Measurements from ENCODE around the gene CDH22.
A peak's percentile ranks its signal among the peaks of the same experiment; 100 is the strongest.

CDH22 gene

DNA sequence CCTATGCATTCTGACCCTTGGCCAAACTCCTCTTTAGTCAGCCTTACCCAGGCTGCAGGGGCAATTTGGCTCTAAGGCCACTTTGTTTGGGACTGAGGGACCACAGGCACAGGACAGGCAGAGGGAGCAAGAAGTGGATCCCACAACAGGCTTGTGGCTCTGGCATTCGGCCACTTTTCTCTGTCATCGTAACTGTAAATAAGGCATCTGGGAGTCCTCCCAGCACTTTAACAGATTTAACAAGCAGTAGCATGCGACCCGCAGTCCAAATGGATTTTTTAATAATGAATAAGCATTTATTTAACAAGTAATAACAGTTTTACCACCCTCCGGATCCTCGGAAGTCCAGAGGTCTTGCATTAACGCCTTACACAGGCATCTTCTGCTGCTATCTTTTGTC lies 16.1 kb upstream of the CDH22 start:
- no peak for DNase-seq (ENCODE audit: low spot score)

DNA sequence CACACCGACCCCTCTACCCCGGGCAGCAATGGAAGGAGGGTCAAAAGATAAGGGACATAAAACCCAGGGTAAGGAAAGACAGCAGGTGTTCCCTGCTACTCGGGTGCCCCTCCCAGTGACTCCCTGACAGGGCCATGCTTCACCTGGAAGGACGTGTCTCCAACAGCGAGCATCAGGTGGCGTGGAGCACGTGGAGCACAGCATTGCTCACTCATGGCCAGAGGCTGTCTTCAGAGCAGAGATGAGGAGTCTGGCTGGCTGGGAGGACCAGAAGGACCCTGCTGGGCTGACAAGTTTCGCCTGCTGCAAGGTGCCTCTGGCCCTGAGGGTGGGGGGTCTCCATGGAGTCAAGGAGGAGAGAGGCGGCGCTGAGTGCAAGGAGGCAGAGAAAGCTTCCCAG lies 15.3 kb upstream of the CDH22 start:
- no peak for DNase-seq (ENCODE audit: low spot score)

DNA sequence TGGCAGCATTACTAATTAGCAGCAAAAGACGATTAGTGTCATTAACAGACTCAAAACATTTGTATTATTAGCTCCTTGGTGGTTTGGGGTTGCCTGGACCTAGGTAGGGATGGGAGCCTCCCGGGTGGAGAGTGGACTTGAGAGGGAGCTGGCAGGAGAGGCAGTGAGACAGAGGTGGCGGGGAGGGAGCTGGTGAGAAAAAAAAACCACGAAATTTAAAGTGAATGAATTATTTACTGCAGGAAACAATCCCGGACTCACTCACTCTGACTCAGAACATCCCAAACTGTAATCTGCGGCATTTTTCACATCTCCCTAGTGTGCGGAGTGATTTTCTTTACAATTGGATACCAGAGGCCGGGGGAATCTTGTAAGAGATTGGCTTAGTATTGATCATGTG lies 14.3 kb upstream of the CDH22 start:
- DNase-seq (ENCODE audit: low spot score) = no peak

DNA sequence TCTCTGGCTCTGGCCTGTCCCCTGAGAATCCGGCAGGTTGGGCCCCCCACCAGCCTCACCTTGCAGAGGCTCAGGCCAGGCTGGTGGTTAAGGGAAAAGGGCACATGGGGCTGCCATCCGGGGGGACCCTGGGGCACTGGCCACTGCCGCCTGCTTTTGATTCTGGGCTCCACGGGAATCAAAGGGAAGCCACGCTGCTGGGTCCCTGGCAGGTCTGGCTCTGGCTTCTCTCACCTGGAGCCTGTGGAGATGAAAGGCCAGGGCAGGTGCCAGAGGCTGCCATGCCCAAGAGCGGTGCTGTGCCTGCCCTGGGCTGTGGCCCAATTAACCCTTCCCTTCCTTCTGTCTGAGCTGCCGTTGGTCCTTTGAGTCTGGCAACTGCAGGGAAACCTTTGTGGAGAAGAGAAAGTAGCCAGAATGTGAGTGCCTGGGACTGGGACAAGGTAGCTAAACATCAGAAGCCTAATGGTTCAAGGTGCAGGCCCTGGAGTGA lies 9.4 kb upstream of the CDH22 start:
- DNase-seq (ENCODE audit: low spot score) = no peak

DNA sequence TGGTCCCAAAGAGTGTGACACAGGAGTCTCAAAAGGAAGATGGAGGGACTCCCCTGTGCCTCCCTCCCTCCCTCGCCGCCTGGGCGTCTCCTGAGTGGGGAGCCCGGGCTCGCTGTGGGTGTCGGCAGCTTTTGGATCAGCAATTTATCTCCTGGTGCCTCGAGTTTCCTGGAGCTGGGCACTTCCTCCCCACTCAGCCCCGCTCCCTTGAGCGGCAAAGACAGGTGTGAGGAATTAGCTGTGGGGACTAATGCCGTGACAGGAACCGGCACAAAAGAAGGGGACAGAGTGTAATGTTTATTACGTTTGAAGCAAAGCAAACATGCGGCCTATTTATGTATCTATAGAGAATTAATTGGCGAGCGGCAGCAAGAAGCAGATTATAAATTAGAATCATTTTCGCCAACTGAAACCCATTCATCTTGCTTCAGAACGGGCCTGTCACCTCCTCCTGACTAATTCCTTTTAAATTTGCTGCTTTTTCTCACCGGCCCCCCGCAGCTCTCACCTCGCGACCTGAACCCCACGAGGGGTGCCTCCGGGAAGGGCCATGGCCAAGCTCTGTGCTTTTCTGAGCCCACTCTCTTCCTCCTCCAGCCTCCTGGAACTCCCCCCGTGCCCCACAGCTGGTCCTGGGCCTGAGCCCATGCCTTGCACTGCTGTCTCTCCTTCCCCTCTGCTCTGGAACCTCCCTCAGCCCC lies 8.8 kb upstream of the CDH22 start:
- DNase-seq (ENCODE audit: low spot score) = no peak

DNA sequence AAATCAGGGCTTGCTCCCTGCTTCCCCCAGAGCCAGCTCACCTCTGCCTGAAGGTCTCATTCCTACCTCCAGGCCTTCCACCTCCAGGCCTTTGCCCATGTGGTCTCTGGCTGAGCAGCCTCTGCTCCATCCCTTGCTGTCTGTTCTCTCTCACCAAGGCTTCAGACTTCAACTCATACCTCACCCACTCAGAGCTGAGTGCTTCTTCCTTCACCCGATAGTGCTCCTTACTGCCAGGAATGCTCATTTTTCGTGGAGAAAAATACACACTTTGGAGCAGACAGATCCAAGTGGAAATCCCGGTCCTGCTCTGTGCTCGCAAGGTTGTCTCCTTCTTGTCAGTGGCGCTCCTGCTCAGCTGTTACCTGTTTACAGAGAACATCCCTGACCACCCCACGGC lies 7.0 kb upstream of the CDH22 start:
- no peak for DNase-seq (ENCODE audit: low spot score)

DNA sequence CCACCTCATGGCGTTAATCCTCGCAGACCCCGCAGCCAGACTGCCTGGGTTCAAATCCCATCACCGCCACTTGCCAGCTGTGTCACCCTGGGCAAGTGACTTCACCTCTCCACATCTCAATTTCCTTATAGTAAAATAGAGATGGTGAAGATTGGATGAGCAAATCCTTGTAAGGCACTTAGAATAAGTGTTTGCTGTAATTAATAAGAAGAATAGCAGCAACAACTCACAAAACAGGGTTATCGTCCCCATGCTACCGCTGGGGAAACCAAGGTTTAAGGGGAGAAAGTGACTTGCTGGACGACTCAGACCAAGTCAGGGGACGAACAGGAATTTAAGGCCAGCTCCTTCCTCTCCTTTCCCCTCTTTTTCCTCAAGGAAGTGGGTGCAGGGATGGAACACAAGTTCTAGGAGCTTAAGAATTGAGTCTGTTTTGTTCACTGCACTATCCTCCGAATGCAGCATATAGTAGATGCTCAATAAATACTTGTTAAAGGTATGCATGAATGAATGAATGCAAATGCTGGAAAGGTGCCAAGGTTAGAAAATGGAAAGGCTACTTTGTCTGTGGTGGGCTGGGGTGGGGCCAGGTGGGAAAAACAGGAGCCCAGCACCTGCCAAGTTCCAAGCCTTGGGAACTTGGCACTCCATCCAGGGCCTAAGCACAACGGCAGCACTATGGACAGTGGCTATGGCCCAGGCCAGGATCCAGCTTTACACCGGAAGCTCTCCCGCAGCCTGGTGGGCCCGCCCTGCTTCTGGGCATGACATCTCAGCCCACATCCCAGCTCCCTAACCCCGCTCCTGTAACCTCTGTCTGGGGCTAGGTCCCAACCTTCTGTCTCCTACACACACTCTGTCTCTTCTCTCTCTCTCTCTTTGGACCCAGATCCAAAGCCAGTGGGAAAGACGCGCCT lies 4.9 kb upstream of the CDH22 start:
- DNase-seq (ENCODE audit: low spot score) = no peak

DNA sequence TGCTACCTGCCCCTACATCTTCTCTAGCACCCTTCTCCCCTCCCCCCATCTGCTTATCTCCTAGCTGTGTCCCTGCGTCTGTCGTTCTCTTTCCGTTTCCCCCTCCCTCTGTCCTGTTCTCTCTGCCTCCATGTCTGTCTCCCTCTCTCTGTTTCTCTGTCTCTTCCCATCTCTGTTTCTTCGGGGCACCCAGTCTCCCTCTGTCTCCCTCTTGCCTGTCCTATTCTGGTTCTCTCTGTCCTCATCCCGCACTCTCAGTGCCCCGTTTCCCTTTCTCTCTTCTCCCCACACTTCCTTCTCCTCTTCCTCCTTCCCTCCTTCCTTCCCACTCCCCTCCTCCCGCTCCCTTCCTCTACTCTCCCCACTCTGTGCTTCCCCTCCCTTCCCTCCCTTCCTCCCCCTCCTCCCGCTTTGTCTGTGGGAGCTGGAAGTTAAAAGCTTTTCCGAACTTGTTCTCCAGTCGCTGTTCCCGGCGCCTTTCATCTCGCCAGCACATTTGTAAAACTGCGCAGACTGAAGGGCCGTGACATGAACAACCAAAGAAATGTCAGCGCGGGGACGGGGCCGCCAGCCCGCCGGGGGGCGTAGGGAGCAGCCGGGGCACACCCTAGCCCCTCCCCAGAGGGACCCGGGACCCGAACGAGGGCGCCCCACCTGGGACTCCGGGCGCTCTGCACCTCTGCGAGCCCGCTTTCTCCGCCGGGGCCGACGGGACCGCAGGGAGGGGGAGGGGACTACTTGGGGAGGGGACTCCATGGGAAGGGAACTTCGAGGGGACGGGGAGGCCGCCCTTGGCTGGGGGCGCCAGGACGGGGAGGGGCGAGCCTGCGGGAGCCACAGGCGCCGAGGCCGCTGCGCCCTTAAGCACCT lies 4.0 kb upstream of the CDH22 start:
- no peak for DNase-seq (ENCODE audit: low spot score)

DNA sequence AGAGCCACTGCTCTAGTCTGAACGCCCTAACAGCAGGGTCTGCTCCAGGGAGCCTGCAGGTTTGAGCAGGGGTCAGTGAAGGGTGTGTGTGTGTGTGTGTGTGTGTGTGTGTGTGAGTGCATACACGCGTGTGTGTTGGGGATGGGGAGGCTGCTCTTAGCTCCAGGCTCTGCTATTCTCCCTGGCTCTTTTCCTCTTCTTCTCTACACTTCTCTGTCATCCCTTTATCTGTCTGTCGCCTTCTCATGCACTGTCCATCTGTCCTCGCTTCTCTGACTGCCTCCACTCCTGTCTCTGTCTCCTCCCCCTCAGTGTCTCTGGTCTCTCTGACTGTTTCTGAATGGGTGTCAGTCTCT lies 3.4 kb upstream of the CDH22 start:
- DNase-seq (ENCODE audit: low spot score) = no peak

DNA sequence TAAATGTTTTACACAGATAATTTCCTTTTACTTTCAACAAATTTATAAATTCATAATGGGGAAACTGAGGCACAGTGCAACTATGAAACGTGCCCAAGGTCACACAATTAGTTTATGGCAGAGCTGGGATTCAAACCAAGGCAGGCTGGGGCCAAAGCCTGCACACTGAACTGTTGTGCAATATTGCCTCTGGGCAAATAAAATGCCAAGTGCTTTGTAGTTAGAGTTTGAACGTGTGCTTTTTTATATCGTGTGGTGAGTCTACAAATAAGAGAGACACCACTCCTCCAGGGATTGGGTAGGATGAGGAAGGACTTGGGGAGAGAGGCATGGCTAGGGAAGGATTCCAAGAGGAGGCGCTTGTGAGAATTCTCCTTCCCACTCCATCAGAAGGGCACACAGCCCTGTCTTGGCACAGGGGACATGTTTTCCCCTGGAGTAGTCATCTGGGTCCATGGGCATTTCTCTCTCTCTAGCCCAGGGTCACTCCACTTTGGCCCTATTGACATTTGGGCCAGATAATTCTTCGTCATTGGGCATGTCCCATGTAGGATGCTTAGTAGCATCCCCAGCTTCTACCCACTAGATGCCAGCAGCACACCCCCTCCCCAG lies 2.8 kb upstream of the CDH22 start:
- no peak for DNase-seq (ENCODE audit: low spot score)

DNA sequence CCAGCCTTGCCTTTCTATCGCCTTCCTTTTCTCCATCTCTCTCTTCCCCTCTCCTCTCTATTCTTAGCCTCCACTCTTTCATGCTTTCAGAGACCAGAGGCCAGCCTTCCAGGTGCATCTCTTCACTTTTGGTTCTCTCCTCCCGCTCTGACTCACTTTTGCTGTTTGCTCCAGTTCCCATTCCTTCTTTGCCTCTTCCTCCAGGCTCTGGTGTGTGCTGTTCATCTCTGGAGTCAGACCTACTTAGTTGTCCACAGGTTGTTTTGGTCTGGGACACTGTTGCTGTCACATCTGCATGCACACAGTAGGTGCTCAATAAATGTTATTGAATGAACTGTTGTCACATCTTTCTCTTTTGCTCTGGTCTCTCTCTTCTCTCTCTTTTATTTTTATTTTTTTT lies 1.6 kb upstream of the CDH22 start:
- no peak for DNase-seq (ENCODE audit: low spot score)

DNA sequence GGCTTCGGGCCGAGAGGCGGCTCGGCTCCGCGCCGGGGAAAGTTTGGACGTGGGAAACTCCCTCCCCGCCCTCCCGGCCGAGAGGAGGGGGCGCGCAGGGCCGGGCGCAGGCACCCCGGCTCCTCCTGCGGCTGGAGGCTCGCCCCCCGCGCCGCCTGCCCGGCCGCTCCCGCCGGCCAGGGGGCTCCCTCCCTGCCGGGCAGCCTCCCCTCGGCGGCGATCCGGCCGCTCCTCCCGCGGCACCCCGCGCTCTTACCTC lies 370 bp downstream of the CDH22 start:
- no peak for DNase-seq (ENCODE audit: low spot score)

DNA sequence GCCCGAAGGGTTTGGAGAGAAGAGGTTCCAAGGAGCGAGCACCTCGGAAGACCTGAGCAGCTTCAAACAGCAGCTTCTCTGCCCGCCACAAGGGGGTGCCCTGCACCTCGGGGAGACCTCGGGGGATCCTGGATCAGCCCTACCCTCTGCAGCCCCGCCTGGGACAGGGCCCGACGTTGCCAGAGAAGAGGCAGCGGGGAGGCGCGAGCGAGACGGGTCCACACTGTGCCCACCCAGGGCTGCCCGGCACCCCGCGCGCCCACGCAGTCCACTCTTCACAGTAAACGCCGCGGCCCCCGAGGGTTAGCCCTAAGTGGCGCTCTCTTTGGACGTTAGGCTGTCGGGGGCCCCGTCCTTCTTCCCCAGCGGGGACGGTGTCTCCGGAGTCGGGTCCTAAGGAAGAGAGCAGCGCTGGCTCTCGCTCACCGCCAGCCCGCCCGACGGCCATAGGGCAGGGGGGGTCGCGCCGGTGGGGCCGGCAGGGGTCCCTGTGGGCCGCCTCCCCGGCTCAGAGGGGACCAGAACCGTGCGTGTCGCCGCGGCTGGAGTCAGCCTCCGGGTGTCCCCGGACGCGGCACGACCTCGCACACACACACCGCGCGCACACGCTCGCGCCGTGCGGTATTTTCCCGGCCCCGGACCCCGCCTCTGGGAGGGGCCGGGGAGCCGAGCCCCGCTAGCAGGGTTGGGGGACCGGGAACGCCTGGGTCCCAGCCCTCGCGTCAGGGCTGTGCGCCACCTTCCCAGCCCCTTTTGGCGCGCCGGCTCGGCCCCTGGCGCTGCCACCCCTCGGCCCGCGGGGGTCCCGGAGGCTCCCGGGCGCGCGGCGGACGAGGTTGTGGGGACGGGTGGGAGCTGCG lies 929 bp downstream of the CDH22 start:
- DNase-seq (ENCODE audit: low spot score) = peak; percentile 85

DNA sequence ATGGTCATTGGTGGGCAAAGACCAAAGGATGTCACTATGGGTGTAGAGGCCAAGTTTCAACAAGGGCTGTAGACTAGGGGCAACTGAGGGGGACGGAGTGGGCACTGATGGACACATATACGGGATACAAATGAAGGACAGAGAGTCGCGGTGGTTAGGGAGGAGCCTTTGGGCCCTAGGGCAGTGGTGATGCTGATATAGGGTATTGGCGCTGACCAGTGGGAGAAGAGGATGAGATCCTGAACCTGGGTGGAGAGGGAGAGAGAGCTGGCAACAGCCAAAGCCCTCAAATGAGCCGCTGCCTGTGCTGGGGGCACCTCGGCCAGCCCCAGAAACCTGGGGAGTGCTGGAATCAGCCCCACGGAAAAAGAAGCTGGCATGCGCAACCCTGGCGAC lies 1.6 kb downstream of the CDH22 start:
- DNase-seq (ENCODE audit: low spot score) = no peak

DNA sequence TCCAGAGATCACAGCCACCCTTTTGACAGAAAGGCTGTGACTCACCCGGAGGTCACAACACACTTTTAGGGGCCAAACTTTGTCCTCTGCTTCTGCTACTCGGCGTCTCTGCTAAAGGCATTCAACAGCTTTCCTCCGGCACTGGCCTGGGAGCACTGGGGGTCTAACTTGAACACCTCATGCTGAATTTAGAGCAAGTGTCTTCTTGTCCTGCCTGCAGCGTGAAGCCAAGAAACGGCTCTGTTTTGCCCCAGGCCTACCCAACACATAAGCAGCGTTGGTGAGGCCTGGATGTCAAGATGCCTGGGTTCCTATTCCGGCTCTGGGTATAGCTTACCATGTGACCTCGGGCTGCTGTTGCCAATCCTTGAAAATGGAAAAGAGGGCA lies 2.3 kb downstream of the CDH22 start:
- DNase-seq (ENCODE audit: low spot score) = no peak

DNA sequence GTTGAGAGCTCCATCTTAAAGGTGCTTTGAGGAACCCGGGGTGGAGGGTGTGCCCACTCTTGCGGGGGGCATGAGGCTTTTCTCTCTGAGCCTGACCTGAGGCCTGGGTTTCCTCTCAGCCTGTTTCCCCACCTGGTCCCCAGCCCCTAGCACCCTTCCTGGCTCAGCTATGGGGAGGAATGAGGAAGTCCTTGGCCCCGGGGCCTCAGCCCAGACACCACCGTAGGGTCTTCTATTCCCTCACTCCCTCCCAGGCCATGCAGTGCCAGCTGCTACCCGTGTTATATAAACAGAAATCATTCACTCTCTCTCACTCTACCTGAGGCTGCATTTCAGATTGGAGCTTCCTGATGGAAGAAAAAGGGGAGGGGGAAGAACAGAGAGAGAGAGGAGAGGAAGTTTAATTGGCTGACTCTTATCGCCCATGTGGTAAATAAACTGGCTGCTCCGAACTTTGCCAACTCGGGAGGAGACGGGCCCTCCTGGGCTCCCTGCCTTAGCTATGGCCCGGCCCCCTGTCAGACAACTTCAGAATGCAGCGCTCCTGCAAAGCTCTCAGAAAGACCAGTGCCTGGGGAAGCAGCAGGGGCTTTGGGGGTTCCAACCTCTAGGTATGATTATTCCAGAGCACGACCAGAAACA lies 2.8 kb downstream of the CDH22 start:
- DNase-seq (ENCODE audit: low spot score) = no peak

DNA sequence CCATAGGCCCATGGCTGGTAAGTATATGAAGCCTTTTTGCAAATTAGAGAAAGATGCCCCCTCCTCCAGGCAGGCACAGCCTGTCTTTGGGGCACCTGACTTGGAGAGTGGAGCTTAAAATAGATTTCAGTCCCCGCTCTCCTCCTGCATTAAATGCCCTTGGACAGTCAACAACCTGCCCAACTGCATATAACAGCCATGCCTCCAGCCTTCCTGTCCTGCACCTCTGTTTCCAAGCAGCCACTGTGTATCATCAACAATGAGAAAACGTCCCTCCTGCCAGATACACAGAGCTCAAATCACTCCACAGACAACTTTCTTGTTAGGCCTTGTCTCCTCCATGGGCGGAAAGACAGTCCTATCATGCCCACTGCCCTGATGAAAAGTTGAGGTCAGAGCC lies 3.4 kb downstream of the CDH22 start:
- no peak for DNase-seq (ENCODE audit: low spot score)

DNA sequence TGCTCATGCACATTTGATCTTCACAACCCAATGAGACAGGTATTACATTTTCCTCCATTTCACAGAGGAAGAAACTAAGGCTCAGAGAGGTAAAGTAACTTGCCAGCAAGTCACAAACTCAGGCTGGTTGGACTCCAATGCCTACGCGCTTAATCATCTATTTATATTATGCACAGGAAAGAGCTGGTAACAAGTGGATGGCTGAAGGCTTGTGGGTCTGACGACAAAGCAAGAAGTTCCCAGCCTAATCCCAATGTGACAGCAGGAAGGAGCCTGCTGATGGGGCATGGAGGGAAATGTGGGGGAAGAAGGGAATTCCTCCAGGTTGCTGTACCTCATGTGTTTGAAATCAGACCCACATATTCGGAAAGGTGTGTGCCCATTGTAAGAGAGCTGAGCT lies 3.9 kb downstream of the CDH22 start:
- DNase-seq (ENCODE audit: low spot score) = peak; percentile 70

DNA sequence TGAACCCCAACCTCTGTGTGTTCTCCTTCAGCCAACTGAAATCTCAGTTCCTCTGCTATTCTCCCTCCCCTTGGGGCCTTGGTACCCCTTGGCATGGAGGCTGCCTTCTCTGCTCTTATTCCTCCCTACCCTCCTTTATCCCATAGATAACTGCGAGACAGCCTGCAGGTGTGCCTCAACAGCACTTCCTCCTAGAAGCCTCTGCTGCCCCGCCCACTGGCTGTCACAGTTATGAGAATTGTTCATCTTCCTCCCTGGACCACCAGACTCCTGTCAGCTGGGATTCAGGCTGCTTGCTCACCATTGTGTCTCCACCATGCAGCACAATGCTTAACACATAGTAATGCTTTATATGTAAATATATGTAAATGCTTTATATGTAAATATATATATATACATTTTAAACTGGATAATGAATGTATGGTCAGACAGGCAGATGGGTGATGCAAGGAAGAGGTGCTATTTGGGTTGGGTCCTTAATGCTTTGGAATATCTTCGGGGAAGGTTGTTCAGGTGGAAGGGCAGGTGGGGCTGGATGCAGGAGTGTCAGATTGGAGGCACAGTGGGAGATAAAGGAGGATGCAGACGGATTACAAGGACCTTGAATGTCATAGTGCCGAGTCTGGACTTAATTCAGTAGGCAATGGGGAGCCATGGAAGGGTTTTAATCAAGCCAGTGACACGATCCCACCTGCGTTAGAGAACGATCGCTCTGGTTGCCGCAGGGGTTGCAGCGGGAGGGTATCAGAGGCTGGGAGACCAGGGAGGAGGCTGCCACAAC lies 4.9 kb downstream of the CDH22 start:
- no peak for DNase-seq (ENCODE audit: low spot score)

DNA sequence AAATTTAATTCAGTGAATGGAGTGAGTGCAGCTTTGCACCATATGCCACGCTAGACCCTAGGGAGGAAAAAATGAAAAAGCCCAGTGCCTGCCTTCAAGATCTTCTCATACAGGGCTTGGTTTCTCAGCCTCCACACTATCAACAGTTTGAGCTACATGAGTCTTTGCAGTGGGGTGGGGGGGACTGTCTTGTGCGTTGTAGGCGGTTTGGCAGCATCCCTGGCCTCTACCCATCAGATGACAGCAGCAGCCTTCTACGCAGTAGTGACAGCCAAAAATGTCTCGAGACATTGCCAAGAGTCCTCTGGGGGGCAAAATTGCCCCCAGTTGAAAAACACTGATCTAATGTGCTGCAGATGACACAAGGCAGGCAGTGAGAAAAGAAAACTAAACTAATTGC lies 6.2 kb downstream of the CDH22 start:
- no peak for DNase-seq (ENCODE audit: low spot score)
